NCI-H510A treated with DMSO at 0.1 percent for 48 hours (cell line): ENCODE data around the gene EPHA2.

Source experiments
- DNase-seq: peaks from one replicate; lab custom pipeline; 2025; lab: John Stamatoyannopoulos, UW

The EPHA2 gene

GRCh38 chr1:16149702-16150488 is 6.0 kb downstream of the EPHA2 start:
- no peak for DNase-seq

GRCh38 chr1:16149146-16149545 is 6.7 kb downstream of the EPHA2 start:
- DNase-seq, result no peak

- no peak for DNase-seq
These were observed 7.4 kb downstream of the EPHA2 start for GRCh38 chr1:16148329-16149092.

- no peak for DNase-seq
These were observed 8.5 kb downstream of the EPHA2 start for GRCh38 chr1:16147156-16147926.

- DNase-seq, result no peak
These were observed 9.4 kb downstream of the EPHA2 start for GRCh38 chr1:16146279-16147155.

- DNase-seq, result no peak
These were observed 10.1 kb downstream of the EPHA2 start for GRCh38 chr1:16145662-16146278.

- DNase-seq, result peak; percentile 49
These were observed 10.7 kb downstream of the EPHA2 start for GRCh38 chr1:16145030-16145661.

- no peak for DNase-seq
These were observed 11.4 kb downstream of the EPHA2 start for GRCh38 chr1:16144325-16145029.

- DNase-seq, result peak; percentile 82
These were observed 12.1 kb downstream of the EPHA2 start for GRCh38 chr1:16143566-16144324.

- no peak for DNase-seq
These were observed 12.8 kb downstream of the EPHA2 start for GRCh38 chr1:16143005-16143565.

GRCh38 chr1:16142383-16142995 is 13.4 kb downstream of the EPHA2 start:
- DNase-seq, result no peak

- DNase-seq, result no peak
These were observed 14.1 kb downstream of the EPHA2 start for GRCh38 chr1:16141573-16142336.

- DNase-seq, result no peak
These were observed 15.7 kb downstream of the EPHA2 start for GRCh38 chr1:16140068-16140596.

- DNase-seq, result no peak
These were observed 16.4 kb downstream of the EPHA2 start for GRCh38 chr1:16139473-16139962.

- DNase-seq, result no peak
These were observed 17.1 kb downstream of the EPHA2 start for GRCh38 chr1:16138772-16139221.

GRCh38 chr1:16137890-16138467 is 17.9 kb downstream of the EPHA2 start:
- DNase-seq, result no peak

- DNase-seq, result no peak
These were observed 20.4 kb downstream of the EPHA2 start for GRCh38 chr1:16135501-16135900.
